ENCODE data around the gene CDKAL1.
"Not testable (repeated sequence)": the region's sequence is repeated elsewhere in the genome, so short reads cannot be mapped to it uniquely, and the experiment has no call there.

The CDKAL1 gene

DNA sequence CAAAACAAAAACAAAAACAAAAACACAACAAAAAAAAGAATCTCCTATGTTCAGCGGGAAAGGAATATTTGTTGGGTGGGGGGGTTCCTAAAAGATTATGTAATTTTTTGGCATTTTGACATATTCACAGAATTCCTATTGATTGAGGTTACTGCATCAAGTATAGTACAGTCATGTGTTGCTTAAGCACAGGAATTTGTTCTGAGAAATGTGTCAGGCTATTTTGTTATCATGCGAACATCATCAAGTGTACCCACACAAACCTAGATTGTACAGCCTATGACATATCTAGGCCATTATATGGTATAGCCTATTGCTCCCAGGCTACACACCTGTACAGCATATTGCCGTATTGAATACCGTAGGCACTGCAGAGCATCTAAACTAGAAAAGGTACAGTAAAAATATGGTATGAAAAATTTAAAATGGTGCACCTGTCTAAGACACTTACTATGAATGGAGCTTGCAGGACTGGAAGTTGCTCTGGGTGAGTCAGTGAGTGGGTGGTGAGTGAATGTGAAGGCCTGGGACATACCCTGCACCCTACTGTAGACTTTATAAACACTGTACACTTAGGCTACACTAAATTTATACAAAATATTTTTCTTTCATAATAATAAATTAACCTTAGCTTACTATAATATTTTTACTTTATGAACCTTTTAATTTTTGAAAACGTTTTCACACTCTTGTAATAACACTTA lies 110.6 kb downstream of the CDKAL1 start:
- DNase-seq = no peak

DNA sequence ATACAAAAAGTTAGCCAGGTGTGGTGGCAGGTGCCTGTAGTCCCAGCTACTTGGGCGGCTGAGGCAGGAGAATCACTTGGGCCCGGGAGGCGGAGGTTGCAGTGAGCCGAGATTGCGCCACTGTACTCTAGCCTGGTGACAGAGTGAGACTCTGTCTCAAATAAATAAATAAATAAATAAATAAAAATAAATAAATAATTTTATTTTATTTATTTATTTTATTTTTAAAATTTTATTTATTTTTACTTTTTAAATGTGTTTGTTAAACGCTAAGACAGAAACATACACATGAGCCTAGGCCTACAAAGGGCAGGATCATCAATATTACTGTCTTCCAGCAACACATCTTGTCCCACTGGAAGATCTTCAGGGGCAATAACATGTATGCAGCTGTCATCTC lies 111.3 kb downstream of the CDKAL1 start:
- DNase-seq = not testable (repeated sequence)

DNA sequence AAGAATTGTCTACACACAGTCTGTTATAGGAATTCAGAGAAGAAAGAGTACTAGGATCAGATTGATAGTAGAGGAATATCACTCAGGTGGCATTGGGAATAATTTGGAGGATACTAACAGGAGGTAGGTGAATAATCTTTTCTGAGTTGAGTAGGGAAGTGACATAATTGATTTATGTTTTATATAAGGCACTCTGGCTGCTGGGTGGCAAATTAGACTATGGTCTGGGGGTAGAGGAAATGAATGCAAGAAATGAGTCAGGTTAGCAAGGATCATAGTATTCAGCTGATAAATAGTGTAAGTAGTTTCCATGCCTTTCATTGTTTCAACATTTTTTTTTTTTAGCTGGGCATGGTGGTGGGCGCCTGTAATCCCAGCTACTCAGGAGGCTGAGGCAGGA lies 113.3 kb downstream of the CDKAL1 start:
- no peak for DNase-seq

DNA sequence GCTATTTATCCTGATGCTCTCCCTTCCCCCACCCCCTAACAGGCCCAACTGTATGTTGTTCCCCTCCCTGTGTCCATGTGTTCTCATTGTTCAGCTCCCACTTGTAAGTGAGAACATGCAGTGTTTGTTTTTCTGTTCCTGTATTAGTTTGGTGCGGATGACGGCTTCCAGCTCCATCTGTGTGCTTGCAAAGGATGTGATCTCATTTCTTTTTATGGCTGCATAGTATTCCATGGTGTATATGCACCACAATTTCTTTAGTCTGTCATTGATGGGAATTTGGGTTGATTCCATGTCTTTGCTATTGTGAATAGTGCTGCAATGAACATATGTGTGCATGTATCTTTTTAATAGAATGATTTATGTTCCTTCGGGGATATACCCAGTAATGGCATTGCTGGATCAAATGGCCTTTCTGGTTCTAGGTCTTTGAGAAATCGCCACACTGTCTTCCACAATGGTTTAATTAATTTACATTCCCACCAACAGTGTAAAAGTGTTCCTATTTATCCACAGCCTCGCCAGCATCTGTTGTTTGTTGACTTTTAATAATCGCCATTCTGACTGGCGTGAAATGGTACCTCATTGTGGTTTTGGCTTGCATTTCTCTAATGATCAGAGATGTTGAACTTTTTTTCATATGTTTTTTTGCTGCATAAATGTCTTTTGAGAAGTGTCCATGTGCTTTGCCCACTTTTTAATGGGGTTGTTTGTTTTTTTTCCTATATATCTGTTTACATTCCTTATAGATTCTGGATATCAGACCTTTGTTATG lies 115.6 kb downstream of the CDKAL1 start:
- not testable (repeated sequence) for DNase-seq

DNA sequence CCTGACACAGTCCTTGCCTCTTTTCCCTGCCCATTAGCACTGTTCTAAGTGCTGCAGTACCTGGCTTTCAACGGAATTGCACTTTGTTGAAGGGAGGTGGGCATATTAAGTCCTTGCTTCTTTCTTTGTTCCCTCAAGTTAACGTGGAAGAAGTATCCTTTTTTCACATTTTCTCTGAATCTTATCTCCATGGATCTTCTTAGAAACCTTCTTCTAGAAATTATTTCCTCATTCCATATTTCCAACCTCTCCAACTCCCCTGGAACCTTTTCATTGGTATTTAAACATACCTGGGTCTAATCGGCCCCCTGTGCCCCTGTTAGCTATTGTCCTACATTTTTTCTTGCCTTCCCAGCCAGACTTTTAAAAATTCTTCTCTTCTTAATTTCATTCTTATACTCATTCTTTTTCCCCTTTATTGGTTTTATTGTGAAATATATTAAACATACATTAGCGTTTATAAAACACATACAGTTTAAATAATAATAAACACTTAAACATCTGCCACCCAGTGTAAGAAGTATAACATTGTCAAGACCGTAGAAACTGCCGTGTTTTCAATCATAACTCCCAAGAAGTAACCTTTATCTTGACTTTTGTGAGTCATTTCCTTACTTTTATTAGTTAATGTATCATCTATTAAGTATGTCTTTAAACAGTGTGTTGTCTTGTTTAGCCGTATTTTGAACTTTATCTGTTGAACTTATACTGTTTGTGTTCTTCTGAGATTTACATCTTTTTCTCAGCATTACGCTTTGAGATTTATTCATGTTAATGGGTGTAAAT lies 118.2 kb downstream of the CDKAL1 start:
- no peak for DNase-seq

DNA sequence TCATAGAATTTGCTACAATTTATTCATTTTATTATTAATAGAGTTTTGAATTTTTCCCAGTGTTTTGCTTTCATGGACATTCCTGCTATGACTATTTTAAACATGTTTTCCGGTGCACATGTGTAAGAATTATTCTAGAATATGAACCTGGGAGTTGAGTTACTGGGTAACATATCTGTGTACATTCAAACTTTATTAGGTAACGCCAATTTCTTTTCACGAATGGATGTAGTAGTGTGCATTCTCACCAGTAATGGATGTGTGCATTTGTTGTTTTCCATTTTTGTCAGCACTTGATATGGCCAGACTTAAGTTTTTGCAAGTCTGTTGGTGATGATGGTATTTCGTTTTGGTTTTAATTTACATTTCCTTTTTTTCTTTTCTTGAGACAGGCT lies 118.8 kb downstream of the CDKAL1 start:
- no peak for DNase-seq

DNA sequence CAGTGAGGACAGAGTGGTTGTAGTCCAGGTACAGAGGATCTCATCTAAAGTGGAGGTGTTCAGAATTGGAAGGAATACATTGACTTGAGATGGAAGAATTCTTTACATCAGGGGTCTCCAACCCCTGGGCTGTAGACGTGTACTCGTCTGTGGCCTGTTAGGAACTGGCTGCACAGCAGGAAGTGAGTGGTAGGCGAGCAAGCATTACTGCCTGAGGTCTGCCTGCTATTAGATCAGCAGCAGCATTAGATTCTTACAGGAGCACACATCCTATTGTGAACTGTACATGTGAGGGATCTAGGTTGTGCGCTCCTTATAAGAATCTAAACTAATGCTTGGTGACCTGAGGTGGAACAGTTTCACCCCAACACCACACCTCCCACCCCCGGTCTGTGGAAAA lies 121.1 kb downstream of the CDKAL1 start:
- no peak for DNase-seq

DNA sequence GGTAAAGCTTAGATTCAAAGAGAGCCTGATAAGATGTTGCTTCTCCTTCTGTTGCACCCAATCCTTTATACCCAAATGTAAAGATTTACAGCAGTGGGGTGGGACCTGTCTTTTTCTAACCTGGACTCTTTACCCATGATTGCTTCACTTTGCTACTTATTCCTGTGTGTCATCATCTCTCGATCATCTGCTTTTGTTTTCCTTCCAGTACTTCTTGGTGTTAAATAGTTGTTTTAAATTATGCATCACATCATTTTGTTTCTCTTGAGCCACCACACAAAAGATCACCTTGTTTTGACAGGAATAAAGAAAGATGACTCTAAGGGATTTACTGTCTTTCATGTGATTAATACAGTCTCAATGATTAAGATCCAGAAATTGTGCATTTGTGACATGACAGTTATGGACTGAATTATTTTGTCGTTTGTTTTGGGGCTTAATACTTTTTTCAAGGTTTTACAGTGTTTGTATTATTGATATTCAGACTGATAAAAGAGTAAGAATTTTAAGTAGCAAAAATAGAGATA lies 123.1 kb downstream of the CDKAL1 start:
- no peak for DNase-seq

DNA sequence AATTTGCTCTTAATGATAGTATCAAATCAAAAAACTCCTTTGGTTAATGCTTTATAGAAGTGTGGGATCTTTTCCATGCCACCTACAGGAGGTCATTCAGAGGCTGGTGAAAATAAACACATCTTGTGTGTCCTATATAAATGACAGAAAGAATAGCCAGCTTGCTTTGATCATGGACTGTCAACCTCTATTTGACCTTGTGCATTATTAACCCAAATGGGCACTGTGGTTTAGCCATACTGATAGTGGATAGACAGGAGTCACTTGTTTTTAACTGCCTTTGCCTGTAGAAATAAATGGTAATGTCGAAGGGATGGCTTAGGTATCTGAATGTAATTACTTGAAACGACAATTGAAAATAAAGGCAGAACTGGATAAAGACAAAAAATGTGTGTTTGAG lies 123.8 kb downstream of the CDKAL1 start:
- DNase-seq = no peak

DNA sequence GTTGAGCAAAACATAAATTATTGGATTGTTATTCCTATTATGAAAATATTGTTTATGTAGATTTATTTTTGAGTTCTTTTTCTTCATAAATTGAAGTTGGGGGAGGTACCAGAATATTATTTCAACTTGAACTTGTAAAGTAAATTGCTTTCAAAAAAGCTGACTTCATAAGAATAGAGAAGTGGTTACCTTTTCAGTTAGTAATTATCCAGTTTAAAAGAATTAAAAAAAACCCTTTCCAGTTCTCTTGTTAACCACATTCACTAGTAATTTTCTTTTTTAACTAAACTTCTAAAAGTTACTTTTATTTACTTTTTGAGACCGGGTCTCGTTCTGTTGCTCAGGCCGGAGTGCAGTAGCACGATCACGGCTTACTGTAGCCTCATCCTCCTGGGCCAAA lies 124.3 kb downstream of the CDKAL1 start:
- no peak for DNase-seq

DNA sequence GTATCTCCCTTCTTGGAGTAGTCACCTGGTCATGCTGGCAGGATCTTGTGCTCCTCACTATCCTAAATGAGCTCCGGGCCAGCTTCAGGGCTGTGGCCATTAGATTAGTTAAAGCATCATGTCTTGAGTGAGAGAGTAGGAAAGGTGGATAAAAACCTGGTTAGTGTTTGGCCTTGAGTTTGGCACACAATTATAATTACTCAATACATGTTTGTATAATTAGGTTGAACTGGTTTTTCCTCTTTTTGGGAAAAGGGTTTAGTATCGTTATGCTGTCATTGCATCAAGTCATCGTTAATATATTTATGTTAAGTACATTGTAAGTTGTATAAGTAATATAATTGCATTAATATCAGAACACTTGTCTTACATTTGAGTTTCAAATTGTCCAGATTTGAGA lies 126.3 kb downstream of the CDKAL1 start:
- peak; percentile 85 for DNase-seq

DNA sequence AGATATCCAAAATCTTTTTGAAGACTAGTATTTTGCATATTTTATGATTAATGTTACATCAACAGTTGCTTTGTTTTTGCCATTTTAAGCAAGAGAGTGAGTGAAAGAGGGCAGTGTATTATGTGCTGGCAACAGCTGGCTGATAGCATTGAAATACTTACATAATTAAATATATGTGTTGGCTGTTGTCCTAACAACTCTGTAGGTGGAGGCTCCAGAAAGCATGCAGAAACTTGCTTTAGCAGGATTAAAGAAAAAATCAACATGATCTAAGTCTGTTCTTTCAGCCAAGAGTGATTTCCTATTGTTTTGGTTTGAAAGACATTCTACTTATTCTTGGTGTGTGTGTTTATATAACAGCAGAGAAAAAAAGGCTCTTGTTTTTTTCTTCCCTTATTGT lies 127.5 kb downstream of the CDKAL1 start:
- DNase-seq = peak; percentile 99

DNA sequence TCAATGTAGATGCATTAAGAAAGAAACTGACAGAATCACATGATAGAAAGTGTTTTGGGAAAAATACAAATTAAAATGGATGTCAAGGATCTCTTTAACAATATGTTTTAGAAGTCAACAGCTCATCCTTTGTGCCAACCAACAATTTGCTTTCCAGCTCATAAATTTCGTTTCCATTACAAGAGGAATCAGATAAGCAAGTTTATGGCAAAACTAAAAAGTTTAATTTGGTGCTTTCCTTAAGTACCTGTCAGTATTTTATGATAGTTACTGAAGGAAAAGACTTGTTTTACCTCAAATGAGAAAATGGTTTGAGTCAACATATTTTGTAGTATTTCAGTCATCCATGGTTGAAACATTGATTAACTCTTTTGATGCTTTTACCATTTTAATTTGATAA lies 130.0 kb downstream of the CDKAL1 start:
- DNase-seq = no peak

DNA sequence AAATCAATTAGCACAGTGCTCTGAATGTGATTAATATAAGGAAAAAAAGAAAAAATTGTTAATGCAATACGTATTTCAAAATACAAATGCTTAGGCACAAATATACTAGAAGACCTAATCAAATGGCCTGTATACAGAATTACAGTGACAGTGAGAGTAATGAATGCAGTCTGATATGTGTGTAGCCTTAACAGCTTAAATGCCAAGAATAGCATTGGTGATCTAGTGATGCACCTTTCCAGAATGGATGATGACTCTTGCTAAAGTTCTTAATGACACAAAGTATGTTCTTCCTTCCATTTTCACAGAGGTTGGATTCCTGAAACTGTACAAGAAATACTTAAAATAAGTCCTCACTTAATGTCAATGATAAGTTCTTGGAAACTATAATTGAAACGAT lies 131.0 kb downstream of the CDKAL1 start:
- peak; percentile 68 for DNase-seq

DNA sequence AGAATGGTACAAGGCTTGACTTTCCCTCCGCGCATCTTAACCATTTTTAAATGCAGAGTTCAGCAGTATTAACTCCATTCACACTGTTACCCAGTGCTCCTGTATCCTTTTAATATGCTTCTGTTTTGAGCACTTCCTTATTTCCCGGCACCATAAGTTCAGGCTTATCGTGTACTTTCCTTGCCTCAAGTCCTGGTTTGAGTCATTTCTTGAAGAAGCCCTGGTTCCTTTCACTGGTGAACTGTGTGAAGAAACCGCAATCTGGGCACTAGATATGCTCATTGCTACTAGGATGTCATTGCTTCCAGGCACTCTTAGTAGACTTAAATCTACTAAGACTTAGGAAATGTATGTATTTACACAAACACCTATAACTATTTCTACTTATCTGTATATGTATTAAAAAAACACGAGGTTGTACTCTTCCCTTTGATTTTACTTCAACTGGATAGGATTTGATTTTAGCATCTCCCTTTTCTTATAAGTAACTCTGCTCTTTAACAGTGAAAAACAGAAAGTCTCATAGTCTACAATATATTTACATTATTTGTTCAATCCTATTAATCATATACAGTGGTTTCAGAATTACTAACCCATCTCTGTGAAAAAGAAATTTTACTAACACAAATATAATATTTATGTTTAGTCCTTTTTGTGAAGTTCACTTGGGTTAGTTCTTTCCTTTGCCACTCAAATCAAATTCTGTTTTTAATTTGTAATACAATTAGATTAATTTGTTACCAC lies 135.5 kb downstream of the CDKAL1 start:
- peak; percentile 71 for DNase-seq

DNA sequence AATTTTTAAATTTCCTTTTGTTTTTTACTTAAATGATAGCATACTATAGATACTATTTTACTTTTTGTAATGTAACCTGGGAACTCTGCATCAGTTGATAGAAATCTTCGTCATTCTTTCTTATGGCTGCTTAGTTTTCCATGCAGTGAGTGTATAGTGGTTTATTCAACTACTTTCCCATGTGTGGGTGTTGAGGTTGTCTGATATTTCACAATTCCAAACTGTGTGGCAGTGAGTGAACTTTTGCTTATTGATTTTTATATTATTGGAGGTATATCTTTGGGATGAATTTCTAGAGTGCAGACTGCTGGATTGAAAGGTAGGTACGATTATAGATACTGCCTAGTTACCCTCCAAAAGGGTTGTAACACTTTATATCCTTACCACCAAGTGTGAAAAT lies 136.5 kb downstream of the CDKAL1 start:
- DNase-seq = no peak

DNA sequence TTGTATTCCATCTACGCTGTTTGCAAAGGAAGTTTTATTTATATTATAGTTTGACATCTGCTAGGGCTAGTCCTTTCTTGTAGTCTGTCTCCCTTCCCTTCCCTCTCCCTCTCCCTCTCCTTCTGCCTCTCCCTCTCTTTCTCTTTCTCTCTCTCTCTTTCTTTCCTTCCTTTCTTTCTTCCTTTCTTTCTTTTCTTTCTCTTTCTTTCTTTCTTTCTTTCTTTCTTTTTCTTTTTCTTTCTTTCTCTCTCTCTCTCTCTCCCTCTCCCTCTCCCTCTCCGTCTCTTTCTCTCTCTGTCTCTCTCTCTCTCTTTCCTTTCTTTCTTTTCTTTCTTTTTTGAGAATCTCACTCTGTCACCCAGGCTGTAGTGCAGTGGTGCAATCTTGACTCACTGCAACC lies 137.8 kb downstream of the CDKAL1 start:
- no peak for DNase-seq

DNA sequence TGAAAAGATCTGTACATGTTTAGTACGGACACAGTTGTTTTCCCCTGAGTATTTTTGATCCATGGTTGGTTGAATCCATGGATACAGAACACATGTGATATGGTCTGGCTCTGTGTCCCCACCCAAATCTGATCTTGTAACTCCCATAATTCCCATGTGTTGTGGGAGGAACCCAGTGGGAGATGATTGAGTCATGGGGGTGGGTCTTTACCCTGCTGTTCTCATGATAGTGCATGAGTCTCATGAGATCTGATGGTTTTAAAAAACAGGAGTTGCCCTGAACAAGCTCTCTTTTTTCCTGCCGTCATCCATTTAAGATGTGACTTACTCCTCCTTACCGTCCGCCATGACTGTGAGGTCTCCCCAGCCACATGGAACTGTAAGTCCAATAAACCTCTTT lies 139.2 kb downstream of the CDKAL1 start:
- DNase-seq = no peak

DNA sequence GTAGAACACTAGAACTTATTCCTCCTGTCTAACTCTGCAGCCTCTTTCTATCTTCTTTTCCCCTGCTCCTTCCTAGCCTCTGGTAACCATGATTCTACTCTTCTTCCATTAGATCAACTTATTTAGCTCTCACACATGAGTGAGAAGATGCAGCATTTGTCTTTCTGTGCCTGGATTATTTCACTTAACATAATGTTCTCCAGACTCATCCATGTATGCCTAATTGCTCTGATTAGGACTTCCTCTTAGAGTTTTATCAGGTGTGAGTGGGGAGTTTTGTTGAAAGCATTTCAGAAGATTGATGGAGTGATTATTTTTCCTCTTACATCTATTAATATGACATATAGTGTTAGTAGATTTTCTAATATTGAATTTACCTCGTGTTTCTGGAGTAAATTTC lies 140.4 kb downstream of the CDKAL1 start:
- DNase-seq = peak; percentile 61

DNA sequence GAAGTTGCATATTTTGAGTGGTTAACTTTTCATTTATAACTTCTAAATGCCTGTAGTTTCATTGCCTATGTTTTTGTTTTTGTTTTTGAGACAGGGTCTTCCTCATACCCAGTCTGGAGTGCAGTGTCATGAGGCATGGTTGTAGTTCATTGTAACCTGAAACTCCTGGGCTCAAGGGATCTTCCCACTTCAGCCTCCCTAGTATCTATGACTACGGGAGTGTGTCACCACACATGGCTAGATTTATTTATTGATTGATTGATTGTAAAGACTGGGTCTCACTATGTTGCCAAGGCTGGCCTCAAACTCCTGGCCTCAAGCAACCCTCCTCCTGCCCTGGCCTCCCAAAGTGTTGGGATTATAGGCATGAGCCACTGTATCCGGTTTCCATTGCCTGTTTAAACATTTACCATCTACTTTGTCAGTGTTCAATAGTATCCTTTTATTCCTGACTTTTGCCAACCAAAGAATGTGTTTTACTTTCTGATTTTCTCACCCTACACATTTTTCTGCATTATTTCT lies 144.6 kb downstream of the CDKAL1 start:
- DNase-seq = no peak

DNA sequence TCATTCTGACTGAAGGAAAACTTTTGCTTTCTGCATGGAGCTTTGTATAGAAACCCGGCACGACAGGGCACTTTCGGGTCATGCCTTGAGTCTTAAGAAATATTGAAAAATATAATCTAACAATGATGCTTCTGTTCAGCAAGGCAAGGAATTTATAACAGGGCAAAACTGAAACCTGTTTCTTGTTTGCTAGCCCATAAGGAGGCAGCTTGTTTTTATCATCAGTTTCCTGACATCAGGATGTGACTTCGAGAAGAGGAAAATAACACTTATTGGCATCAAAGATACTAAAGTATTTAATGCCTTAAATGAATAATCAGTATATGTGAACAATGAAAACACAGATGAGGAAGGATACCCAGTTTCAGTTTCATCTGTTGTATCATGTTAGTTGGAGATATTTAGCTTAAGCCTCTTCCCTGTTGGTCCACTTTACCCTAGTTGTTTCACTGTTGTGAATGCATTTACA lies 146.5 kb downstream of the CDKAL1 start:
- DNase-seq = no peak

DNA sequence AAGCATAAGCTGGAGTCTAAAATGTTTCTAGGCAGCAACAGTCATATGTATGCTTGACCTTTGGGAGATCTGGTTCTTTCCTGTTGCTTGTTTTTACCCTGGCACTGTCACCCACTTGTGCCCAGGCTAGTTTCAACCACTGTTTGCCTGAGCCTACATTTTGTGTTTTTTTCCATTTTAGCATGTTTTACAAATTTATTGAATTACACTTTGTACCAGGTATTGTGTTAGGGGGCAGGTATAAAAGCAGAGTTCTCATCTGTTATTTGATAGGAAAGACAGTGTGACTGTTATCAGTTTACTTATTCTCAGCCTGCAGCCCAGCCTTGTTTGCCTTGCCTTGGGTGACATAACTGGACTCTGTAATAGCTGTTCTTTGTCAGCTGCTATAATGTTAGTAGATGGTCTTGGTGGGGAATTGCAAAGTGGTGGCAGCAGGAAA lies 147.0 kb downstream of the CDKAL1 start:
- no peak for DNase-seq

All from NCI-H1105 treated with DMSO at 0.1 percent for 48 hours (cell line).